Measurements from ENCODE around the gene C2orf81. TPM values are rescaled to one million over a fixed set of nuclear protein-coding genes. Genes with fewer than 3 reads are reported as not detected.

The C2orf81 gene
- total RNA-seq, 2 donors from 2014 or later: 1.7 to 1.9 TPM

DNA sequence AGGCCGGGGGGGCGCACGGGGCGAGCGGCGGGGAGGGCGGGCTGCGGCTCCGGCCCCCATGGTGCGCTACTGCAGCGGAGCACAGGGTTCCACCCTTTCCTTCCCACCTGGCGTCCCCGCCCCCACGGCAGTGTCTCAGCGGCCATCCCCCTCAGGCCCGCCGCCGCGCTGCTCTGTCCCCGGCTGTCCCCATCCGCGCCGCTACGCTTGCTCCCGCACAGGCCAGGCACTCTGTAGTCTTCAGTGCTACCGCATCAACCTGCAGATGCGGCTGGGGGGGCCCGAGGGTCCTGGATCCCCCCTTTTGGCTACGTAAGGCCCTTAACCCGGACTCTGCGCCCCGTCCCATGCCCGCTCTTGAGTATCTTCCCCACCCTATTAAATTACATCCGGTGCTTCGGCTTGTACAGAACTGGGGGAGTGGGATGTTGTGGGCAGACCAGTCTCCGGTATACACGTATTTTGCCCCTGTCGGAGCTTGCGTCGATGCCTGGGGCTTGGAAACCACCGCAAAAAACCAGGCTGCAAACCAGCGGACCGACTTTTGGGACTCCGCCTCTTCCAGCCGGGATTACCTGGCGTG is 36.2 kb upstream of the C2orf81 start:
- Histone ChIP-seq H3K27ac (peak overlapping the region; percentile 86 to 93), H3K36me3 (no peaks in the 10 kb centered on the region), H3K9me3 (no peaks in the 10 kb centered on the region), H3K4me1 (ENCODE audit: control insufficient read depth in 1 of 2, low read depth in 2 of 2) (peaks cover 22 to 35% of the 10 kb centered on the region in 2 donors), H3K27me3 (replicated peaks; ENCODE audit: insufficient read depth) (no peaks in the 10 kb centered on the region), H3K4me3 (peak overlapping the region; percentile 80)
- DNase-seq (ENCODE audit: low spot score): no peak
- TF ChIP-seq, protein P1, sequence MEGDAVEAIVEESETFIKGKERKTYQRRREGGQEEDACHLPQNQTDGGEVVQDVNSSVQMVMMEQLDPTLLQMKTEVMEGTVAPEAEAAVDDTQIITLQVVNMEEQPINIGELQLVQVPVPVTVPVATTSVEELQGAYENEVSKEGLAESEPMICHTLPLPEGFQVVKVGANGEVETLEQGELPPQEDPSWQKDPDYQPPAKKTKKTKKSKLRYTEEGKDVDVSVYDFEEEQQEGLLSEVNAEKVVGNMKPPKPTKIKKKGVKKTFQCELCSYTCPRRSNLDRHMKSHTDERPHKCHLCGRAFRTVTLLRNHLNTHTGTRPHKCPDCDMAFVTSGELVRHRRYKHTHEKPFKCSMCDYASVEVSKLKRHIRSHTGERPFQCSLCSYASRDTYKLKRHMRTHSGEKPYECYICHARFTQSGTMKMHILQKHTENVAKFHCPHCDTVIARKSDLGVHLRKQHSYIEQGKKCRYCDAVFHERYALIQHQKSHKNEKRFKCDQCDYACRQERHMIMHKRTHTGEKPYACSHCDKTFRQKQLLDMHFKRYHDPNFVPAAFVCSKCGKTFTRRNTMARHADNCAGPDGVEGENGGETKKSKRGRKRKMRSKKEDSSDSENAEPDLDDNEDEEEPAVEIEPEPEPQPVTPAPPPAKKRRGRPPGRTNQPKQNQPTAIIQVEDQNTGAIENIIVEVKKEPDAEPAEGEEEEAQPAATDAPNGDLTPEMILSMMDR (IDR thresholded peaks at IDR 0.05): no peak
- no peak for ATAC-seq (ENCODE audit: insufficient number of reproducible peaks, low FRiP score, low read depth)

DNA sequence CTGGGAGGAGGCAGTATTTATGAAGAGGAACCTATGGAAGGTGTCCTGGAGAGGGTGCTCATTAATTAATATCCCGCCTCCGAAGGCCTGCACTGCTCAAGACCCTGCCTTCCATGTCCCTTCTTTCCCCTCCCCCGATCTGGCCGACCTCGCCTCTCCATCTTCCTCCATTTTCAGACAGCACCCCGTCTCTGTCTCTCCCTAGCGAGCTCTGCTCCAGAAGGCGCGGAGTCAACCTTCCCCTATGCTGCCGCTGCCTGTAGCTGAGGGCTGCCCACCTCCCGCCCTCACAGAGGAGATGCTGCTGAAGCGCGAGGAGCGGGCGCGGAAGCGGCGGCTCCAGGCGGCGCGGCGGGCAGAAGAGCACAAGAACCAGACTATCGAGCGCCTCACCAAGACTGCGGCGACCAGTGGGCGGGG is 35.7 kb upstream of the C2orf81 start:
- H3K4me1 ChIP-seq (ENCODE audit: control insufficient read depth in 1 of 2, low read depth in 2 of 2): peaks cover 22 to 35% of the 10 kb centered on the region in 2 donors
- TF ChIP-seq, protein P1 (IDR thresholded peaks at IDR 0.05): no peak
- H3K27me3 ChIP-seq (replicated peaks; ENCODE audit: insufficient read depth): no peaks in the 10 kb centered on the region
- H3K27ac ChIP-seq: peak overlapping the region; percentile 86 to 93
- no peaks in the 10 kb centered on the region for H3K36me3 ChIP-seq
- ATAC-seq (ENCODE audit: insufficient number of reproducible peaks, low FRiP score, low read depth) (no peak), DNase-seq (ENCODE audit: low spot score) (no peak)
- peak overlapping the region; percentile 80 for H3K4me3 ChIP-seq
- no peaks in the 10 kb centered on the region for H3K9me3 ChIP-seq

- no peaks in the 10 kb centered on the region for H3K9me3 ChIP-seq
- H3K36me3 ChIP-seq: no peaks in the 10 kb centered on the region
- ATAC-seq (ENCODE audit: insufficient number of reproducible peaks, low FRiP score, low read depth): peak; percentile 63
- peak within 1 kb of the TSS; percentile 75 for H3K4me3 ChIP-seq
- H3K27me3 ChIP-seq (replicated peaks; ENCODE audit: insufficient read depth): no peaks in the 10 kb centered on the region
- peaks cover 22 to 35% of the 10 kb centered on the region in 2 donors for H3K4me1 ChIP-seq (ENCODE audit: control insufficient read depth in 1 of 2, low read depth in 2 of 2)
- TF ChIP-seq, protein P1 (IDR thresholded peaks at IDR 0.05): no peak
- H3K27ac ChIP-seq: peak within 1 kb of the TSS in 1 of 2 donors; percentile 46
- peak; percentile 82 for DNase-seq (ENCODE audit: low spot score)
Observed at GRCh38 chr2:74454654-74455511, 33.5 kb upstream of the C2orf81 start, which contains the start of gene INO80B. TSS of gene INO80B (plus strand) at chr2:74455087. CDS start at chr2:74455117, 30 bp downstream.

- Histone ChIP-seq H3K9me3 (no peaks in the 10 kb centered on the region), H3K4me1 (ENCODE audit: control insufficient read depth in 1 of 2, low read depth in 2 of 2) (peaks cover 5 to 7% of the 10 kb centered on the region in 2 donors), H3K4me3 (no peak overlapping the region), H3K27me3 (replicated peaks; ENCODE audit: insufficient read depth) (no peaks in the 10 kb centered on the region), H3K27ac (no peak overlapping the region), H3K36me3 (no peaks in the 10 kb centered on the region)
- no peak for ATAC-seq (ENCODE audit: insufficient number of reproducible peaks, low FRiP score, low read depth)
- no peak for DNase-seq (ENCODE audit: low spot score)
- TF ChIP-seq, protein P1 (IDR thresholded peaks at IDR 0.05): no peak
Observed at GRCh38 chr2:74450570-74451190, 29.3 kb upstream of the C2orf81 start.

- no peak overlapping the region for H3K27ac ChIP-seq
- H3K4me1 ChIP-seq (ENCODE audit: control insufficient read depth in 1 of 2, low read depth in 2 of 2): peaks cover 0 to 4% of the 10 kb centered on the region in 2 donors
- TF ChIP-seq, protein P1 (IDR thresholded peaks at IDR 0.05): no peak
- ATAC-seq (ENCODE audit: insufficient number of reproducible peaks, low FRiP score, low read depth): no peak
- no peak overlapping the region for H3K4me3 ChIP-seq
- no peaks in the 10 kb centered on the region for H3K9me3 ChIP-seq
- H3K36me3 ChIP-seq: no peaks in the 10 kb centered on the region
- DNase-seq (ENCODE audit: low spot score): no peak
- no peaks in the 10 kb centered on the region for H3K27me3 ChIP-seq (replicated peaks; ENCODE audit: insufficient read depth)
Observed at GRCh38 chr2:74448771-74449170, 27.4 kb upstream of the C2orf81 start.

Measured in thoracic aorta (tissue), 2 donors.